NCI-H2081 treated with DMSO at 0.1 percent for 48 hours (cell line): ENCODE measurements around the gene PDCD5.
"Not testable (repeated sequence)": the region's sequence is repeated elsewhere in the genome, so short reads cannot be mapped to it uniquely, and the experiment has no call there.

Experiments
- DNase-seq: peaks from one replicate; lab custom pipeline; 2025; lab: John Stamatoyannopoulos, UW

The PDCD5 gene

GRCh38 chr19:32580353-32580900 is 563 bp upstream of the PDCD5 start:
- no peak for DNase-seq

- DNase-seq = no peak
Observed at GRCh38 chr19:32581705-32582179, 752 bp downstream of the PDCD5 start.

GRCh38 chr19:32587747-32588504 is 6.9 kb downstream of the PDCD5 start:
- DNase-seq = not testable (repeated sequence)

GRCh38 chr19:32594021-32594420 is 13.0 kb downstream of the PDCD5 start:
- no peak for DNase-seq

- no peak for DNase-seq
Observed at GRCh38 chr19:32595491-32595890, 14.5 kb downstream of the PDCD5 start.

- no peak for DNase-seq
Observed at GRCh38 chr19:32598022-32598421, 17.0 kb downstream of the PDCD5 start.

GRCh38 chr19:32599258-32599657 is 18.3 kb downstream of the PDCD5 start:
- DNase-seq = no peak

- no peak for DNase-seq
Observed at GRCh38 chr19:32599736-32600157, 18.8 kb downstream of the PDCD5 start.

- DNase-seq = no peak
Observed at GRCh38 chr19:32603961-32604360, 23.0 kb downstream of the PDCD5 start.

GRCh38 chr19:32605544-32605943 is 24.6 kb downstream of the PDCD5 start:
- DNase-seq = no peak

GRCh38 chr19:32606289-32606688 is 25.3 kb downstream of the PDCD5 start:
- no peak for DNase-seq

GRCh38 chr19:32607479-32607878 is 26.5 kb downstream of the PDCD5 start:
- DNase-seq = no peak

GRCh38 chr19:32611161-32611560 is 30.2 kb downstream of the PDCD5 start:
- no peak for DNase-seq

- no peak for DNase-seq
Observed at GRCh38 chr19:32613008-32613407, 32.0 kb downstream of the PDCD5 start.

- DNase-seq = no peak
Observed at GRCh38 chr19:32614916-32615315, 33.9 kb downstream of the PDCD5 start.

GRCh38 chr19:32615569-32615968 is 34.6 kb downstream of the PDCD5 start:
- no peak for DNase-seq

- DNase-seq = no peak
Observed at GRCh38 chr19:32619051-32619685, 38.2 kb downstream of the PDCD5 start.

GRCh38 chr19:32622002-32622401 is 41.0 kb downstream of the PDCD5 start:
- DNase-seq = no peak

- no peak for DNase-seq
Observed at GRCh38 chr19:32624410-32624809, 43.4 kb downstream of the PDCD5 start.

GRCh38 chr19:32626969-32627368 is 46.0 kb downstream of the PDCD5 start:
- no peak for DNase-seq

- DNase-seq = no peak
Observed at GRCh38 chr19:32627714-32628270, 46.8 kb downstream of the PDCD5 start.

- DNase-seq = no peak
Observed at GRCh38 chr19:32630338-32630737, 49.3 kb downstream of the PDCD5 start.

- DNase-seq = no peak
Observed at GRCh38 chr19:32631381-32631780, 50.4 kb downstream of the PDCD5 start.
